Liver (tissue), 3 donors: ENCODE data around the gene KCNJ4.

Experiments used
- CTCF ChIP-seq: fragments of 150-350 bp; IDR thresholded peaks from 2 replicates; pipeline ENCODE4 v1.5.1; 2017; ENCODE audit warnings: improper control_type of control experiment, low read depth, low read length; ENCODE audit not compliant: missing input control
- GABPA ChIP-seq, 2 donors: IDR thresholded peaks in 1 of 2; conservative IDR thresholded peaks in 1 of 2; 2 replicates each; pipeline ENCODE4 v1.6.1; 2016; ENCODE audit warnings: antibody characterized with exemption in 2 of 2, mild to moderate bottlenecking in 1 of 2, moderate library complexity in 1 of 2
- HNF4G ChIP-seq: IDR thresholded peaks from 2 replicates; pipeline ENCODE4 v1.6.1; 2016; ENCODE audit warnings: antibody characterized with exemption
- MAX ChIP-seq: IDR thresholded peaks from 2 replicates; pipeline ENCODE4 v1.6.1; 2016; ENCODE audit warnings: antibody characterized with exemption
- NR2F2 ChIP-seq: IDR thresholded peaks from 2 replicates; pipeline ENCODE4 v1.6.1; 2016; ENCODE audit warnings: antibody characterized with exemption
- SP1 ChIP-seq: IDR thresholded peaks from 2 replicates; pipeline ENCODE4 v1.6.1; 2018; ENCODE audit warnings: antibody characterized with exemption, mild to moderate bottlenecking
- YY1 ChIP-seq: IDR thresholded peaks from 2 replicates; pipeline ENCODE4 v1.6.1; 2016; ENCODE audit warnings: antibody characterized with exemption, mild to moderate bottlenecking
- ZBTB33 ChIP-seq: IDR thresholded peaks from 2 replicates; pipeline ENCODE4 v1.6.1; 2016; ENCODE audit warnings: antibody characterized with exemption
- donor health status: healthy.
- donor health status: healthy.

GRCh38 chr22:38453996-38454352 lies 1.0 kb downstream of the KCNJ4 start:
- TF ChIP-seq CTCF (no peak), NR2F2 (no peak), HNF4G (no peak), ZBTB33 (no peak), YY1 (no peak), MAX (no peak), SP1 (no peak), GABPA (IDR thresholded peaks at IDR 0.05 in 1 of 2, conservative IDR thresholded peaks at IDR 0.05 in 1 of 2) (no peak)
